HG03039 (cell line): Measurements from ENCODE around the gene SH3GL1.

Experiments
- ATAC-seq: cut with Tn5 transposase; IDR thresholded peaks from one replicate; pipeline ENCODE4 v1.9.1; 2021; ENCODE audit warnings: mild to moderate bottlenecking, moderate library complexity; ENCODE audit not compliant: unreplicated experiment

Gene SH3GL1

DNA sequence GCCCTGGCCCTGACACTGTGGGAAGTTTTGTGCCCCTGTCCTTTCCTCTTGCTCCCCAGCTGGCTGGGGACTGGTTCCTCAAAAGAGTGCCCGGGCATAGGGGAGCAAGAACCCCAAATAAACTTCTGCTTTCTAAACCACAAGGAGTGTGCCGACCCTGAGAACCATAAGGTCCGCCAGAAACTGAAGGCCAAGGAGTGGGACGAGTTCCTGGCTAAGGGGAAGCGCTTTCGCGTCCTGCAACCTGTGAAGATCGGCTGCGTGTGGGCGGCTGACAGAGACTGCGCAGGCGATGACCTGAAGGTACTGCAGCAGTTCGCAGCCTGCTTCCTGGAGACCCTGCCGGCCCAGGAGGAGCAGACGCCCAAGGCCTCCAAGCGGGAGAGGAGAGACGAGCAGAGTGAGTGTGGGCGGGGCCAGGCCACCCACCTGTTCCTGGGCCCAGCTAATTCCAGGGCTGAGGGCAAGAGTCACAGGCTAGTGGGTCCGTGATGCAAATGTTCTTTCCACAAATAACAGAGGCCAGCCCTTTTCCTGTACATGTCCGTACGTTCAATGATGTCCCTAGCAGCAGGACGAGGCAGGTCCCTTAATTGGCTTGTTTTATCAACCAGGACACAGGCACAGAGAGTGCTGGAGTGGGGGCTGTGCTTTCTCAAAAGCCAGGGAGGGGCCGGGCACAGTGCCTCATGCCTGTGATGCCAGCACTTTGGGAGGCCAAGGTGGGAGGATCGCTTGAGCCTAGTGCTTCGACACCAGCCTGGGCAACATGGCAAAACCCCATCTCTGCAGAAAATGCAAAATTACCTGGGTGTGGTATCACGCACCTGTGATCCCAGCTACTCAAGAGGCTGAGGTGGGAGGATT lies 31.7 kb upstream of the SH3GL1 start:
- no peak for ATAC-seq

DNA sequence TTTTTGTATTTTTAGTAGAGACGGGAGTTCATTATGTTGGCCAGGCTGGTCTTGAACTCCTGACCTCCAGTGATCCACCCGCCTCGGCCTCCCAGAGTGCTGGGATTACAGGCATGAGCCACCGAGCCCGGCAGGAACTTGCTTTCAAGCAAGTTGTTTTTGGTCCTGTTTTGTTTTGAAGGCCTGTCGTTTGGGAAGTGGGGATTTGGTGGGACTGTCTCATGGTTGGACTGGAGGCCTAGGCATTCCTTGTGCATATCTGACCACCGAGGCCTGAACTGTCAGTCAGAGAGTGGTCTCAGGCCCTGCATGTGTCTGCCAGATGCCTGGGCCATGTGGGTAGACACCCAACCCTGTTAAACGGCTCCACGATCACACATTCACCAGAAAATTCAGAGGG lies 30.9 kb upstream of the SH3GL1 start:
- no peak for ATAC-seq

DNA sequence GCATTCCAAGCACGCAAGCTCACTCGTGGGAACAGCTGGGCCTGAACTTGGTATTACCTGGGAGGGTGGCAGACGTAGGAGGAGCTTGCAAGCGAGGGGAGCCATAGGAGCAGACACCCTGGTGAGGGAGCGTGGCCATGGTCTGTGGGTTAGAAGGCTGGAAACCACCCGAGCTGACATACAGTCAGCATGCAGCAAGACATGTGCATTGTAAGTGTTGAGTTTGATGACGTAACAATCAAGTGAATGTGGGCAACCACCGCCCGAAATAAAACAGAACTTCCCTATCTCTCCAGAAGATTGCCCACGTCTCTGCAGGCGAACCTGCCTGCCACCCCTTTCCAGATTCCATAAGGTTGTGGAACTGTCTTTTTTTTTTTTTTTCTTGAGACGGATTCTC lies 30.4 kb upstream of the SH3GL1 start:
- ATAC-seq, result no peak

DNA sequence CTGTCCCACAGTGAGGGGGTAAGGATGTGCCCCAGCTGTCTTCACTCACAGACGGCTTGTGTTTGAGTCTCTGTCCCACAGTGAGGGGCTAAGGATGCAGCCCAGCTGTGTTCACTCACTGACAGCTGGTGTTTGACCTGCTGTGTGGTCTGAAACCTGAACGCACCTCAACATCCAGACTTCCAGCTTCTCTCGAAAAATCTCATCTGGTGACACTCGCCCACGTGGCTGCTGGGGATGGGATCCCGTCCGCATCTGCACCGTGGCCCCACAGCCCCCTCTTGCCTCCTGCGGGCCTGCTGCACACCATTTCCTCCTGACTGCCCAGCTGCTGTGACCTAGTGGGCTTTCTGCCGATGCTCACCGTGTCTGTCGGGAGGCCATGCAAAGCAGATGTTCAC lies 29.4 kb upstream of the SH3GL1 start:
- no peak for ATAC-seq

DNA sequence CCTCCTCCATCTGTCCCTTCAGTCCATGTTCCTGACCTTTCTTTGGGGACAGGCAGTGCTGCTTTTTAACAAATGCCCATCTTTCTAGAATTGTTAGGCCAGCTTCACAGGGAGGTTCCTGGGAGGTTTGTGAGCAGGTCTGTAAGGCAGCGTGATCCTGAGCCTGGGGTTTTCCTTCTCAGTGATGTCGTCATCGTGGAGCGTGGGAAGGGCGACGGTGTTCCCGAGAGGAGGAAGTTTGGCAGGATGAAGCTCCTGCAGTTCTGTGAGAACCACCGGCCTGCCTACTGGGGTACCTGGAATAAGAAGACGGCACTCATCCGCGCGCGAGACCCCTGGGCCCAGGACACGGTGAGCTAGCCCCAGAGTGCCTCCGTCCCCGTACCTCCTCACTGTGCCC lies 28.9 kb upstream of the SH3GL1 start:
- no peak for ATAC-seq

DNA sequence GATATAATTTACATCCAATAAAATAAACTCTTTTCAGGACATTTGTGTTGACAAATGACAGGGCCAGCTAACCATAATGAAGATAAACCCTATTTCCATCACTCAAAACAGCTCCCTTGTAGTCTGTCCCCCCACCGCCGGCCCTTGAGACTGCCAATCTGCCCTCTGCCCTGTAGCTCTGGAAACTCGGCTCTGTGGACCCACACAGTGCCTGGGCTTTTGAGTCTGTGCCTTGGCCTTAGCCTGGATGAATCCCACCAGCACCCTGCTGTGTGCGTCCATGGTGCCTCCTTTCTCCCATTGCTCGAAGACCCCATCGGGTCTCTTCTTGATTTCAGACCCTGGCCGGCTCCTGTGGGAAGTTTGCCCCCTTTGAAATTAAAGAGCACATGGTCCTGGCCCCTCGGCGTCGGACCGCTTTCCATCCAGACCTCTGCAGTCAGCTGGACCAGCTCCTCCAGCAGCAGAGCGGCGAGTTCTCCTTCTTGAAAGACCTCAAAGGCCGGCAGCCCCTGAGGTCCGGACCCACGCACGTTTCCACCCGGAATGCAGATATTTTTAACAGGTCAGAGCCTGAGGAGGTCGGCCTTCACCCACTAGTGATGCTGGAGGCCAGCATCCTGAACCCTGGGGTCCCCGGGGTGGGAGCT lies 28.1 kb upstream of the SH3GL1 start:
- no peak for ATAC-seq

DNA sequence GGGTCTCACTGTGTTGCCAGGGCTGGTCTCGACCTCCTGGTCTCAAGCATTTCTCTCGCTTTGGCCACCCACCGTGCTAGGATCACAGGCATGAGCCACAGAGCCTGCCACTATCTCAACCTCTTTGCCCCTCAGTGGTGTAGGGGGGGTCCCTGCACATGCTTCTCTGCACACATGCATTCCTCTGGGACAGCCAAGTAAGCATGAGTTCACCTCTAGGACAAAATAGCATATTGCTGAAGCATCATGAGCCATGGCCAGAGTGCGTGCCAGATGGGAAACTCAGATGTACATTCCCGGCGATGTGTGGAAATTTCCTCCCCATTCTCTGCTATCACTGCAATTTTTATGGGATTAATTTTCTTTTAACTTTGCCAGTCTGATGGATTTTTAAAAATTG lies 25.2 kb upstream of the SH3GL1 start:
- ATAC-seq, result no peak

DNA sequence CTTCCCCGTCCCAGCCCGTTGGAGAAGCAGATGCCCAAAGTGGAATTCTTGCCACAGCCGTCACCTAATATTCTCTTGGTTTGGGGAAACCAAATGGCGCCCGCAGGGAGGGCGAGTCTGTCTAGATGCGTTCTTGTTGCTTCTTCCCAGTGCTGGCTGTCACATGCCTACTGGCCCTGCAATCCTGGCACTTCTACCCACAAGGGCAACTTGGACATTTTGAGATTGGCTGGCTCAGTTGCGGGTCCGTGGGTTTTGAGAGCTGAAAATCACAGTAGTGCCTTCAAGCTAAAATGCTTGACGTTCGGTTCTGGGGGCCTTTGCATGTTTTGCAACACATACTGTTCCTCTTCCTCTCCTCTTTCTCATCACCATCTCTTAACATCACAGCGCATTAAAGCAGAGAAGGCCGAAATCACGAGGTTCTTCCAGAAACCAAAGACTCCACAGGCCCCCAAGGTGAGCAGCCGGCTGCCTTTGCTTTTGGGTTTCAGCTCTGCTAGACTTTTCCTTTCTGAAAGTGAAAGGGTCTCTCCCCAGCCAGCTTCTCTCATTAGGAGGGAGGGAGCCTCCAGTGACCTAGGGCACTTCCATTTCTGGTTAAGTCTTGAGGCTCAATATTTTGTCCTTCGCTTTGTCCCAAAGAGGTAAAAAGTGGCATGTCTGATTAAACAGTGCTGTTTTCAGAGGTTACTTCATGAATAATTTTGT lies 23.2 kb upstream of the SH3GL1 start:
- no peak for ATAC-seq

DNA sequence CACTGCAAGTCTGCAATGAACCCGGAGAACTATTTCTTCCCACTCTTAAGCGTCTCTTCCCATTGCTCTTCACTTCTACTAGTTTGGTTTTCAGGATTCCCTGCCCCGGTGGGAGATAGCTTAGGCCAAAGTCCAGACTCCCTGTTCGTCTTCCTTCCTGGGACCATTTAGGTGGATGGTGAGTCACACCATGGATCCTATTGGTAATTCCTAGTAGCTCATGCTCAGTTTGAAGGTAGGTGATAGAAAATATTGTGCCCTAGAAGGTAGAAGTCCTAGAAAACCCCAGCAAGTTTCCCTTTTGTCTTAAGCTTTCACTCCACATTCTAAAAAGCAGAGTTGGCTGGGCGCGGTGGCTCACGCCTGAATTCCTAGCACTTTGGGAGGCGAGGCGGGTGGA lies 15.9 kb upstream of the SH3GL1 start:
- no peak for ATAC-seq

DNA sequence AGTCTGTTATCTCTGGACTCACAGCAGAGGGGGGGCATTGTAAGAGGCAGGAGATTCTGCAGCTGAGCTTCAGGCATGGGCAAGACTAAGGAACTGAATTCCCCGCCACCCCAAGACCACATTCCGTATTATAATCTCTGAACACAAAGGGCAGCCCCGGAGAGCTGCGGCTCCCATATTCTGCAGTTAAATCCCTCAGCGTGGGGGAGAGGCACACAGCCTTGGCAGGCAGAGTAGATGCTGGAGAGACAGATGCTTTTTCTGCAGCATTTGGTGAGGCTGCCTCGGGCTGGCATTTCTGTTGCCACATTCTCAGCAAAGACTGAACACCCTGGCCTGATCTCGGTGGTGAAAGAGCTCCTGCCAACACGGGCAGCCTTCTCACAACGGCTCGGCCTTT lies 15.0 kb upstream of the SH3GL1 start:
- ATAC-seq, result no peak

DNA sequence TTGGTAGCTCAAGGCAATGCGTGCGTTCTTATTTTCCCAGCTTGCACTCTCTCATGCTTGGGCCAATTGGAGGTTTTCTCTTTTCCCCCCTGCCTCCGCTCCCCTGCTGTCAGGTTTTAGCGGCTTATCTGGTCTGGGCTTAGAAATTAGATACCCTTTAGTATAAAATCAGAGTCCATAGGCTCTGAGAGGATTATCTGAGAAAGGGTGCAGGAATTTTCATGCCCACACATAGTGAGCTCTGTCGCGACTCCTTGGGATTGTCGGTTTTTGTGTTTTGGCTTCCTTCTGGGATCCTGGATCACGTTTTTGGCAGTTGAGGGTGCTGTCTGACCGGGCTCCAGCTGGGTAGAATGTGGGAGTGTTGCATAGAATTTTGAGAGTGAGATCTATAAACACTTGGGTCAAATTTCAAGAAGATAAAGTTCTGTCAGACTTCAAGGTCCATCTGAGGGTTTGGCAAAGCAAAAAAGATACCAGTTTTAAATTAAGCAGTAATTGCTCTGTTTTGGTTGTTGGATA lies 14.5 kb upstream of the SH3GL1 start:
- ATAC-seq, result no peak

DNA sequence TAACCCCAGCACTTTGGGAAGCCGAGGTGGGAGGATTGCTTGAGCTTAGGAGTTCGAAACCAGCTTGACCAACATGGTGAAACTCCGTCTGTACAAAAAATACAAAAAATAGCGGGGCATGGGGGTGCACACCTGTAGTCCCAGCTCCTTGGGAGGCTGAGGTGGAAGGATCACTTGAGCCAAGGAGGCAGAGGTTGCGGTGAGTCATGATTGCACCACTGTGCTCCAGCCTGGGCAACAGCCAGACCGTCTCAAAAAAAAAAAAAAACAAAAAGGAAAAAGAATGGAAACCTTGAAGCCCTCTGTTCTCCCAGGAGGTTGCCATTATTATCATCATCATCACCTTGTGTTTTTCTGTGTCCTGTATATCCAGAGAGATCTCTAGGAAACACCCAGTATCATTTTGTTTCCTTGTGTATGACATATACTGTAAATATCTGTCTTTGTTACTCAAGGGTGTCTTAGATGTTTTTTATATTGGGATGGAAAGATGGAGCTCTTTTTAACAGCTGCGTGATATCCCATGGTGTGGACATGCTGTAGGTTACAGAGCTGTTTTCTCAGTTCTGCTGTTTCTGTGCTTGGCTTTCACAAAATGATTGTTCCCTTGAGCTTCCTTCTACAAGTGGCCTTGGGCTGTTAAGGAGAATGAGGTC lies 13.9 kb upstream of the SH3GL1 start:
- no peak for ATAC-seq

DNA sequence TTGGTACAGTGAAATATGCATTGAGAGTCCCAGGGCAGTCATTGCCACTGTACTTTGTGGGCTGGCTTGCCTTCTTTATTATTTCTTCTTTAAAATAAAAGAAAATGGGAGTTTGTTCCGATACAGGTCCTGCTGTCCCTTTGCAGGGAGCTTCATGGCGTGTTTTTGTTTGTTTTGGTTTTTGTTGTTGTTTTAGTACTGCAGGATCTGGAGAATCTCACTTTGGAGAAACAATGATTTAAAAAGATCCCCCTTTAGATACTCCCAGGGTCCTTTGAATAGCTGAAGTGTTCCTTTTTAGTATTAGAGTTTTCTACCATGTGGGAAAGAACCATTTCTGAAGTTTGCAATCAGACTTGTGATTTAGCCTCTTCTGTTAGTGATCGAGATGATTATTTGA lies 13.2 kb upstream of the SH3GL1 start:
- ATAC-seq, result no peak

DNA sequence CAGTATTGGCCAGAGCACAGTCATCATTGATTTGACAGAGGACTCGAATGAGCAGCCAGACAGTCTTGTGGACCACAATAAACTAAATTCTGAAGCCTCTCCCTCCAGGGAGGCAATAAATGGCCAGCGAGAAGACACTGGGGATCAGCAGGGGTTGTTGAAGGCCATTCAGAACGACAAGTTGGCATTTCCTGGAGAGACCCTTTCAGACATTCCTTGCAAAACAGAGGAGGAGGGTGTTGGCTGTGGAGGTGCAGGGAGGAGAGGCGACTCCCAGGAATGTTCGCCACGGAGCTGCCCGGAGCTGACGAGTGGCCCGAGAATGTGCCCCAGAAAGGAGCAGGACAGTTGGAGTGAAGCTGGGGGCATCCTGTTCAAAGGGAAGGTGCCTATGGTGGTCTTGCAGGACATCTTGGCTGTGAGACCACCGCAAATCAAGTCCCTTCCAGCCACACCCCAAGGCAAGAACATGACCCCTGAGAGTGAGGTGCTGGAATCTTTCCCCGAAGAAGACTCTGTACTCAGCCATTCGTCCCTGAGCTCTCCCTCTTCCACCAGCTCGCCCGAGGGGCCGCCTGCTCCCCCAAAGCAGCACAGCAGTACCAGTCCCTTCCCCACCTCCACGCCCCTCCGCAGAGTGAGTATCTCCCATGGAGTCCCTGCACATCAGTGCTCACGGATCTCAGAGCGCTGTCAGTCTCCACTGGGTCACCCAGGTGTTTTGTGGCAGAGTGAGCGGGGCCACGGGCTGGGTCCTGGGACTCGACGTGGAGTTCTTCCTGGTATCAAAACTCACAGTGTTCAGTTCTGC lies 9.0 kb upstream of the SH3GL1 start:
- ATAC-seq, result no peak

DNA sequence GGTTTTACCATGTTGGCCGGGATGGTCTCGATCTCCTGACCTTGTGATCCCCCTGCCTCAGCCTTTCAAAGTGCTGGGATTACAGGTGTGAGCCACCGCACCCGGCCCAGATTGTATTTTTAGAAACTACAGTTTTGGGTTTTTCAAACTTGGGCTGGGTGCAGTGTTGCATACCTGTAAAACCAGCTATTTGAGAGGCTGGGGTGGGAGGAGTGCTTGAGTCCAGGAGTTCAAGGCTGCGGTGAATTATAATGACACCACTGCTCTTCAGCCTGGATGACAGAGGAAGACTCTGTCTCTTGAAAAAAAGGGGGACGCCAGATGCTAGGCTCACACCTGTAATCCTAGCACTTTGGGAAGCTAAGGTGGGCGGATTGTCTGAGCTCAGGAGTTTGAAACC lies 6.3 kb upstream of the SH3GL1 start:
- ATAC-seq, result no peak

DNA sequence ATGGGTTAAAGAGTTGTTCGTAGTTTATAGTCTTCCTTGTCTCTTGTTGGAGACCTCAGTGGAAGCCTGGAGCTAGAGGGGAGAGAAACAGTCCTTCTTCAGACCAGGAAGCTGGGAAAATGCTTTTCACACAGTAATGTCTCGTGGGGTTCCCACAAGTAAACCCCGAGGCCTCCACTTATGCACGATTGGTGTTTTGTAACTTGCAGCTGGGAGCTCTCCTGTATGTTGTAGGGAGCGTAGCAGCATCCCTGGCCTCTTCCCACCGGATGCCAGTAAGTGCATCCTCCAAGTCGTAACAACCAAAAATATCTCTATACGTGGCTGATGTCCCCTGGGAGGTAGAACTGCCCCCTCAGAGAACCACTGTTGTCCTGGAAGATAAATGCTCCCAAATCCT lies 5.6 kb upstream of the SH3GL1 start:
- ATAC-seq, result no peak

DNA sequence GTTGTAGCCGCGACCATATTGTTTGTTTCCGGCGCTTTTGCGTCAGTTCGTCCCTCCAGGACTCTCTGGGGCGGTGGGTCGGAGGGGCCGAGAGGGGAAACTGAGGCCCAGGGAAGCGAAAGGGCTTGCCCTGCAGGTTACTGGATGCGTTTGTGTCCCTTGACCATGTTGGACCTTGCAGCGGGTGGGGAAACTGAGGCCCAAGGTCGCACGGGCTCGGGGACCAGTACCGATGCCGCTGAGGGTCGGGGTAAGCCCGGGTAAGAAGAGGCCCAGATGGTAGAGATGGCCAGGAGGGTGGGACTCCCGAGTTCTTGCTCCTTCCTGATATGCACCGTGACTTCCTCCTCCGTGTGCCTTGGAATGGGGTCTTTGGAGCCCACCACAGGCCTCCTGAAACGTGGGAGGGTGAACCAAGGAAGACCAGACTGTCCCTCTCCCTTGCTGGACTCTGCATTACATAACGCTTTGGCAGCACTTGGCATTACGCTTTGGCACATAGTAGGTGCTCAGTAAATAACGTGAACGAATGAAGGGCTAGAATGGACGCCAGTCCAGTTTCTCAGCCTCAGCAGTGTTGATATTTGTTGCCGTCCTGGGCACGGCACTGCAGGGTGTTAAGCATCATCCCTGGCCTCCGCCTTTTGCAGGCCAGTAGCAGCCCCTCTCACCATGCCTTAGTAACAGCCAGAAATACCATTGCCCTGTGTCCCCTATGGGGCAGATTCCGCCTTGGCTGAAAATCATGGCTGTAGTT lies 2.8 kb upstream of the SH3GL1 start:
- ATAC-seq, result no peak

DNA sequence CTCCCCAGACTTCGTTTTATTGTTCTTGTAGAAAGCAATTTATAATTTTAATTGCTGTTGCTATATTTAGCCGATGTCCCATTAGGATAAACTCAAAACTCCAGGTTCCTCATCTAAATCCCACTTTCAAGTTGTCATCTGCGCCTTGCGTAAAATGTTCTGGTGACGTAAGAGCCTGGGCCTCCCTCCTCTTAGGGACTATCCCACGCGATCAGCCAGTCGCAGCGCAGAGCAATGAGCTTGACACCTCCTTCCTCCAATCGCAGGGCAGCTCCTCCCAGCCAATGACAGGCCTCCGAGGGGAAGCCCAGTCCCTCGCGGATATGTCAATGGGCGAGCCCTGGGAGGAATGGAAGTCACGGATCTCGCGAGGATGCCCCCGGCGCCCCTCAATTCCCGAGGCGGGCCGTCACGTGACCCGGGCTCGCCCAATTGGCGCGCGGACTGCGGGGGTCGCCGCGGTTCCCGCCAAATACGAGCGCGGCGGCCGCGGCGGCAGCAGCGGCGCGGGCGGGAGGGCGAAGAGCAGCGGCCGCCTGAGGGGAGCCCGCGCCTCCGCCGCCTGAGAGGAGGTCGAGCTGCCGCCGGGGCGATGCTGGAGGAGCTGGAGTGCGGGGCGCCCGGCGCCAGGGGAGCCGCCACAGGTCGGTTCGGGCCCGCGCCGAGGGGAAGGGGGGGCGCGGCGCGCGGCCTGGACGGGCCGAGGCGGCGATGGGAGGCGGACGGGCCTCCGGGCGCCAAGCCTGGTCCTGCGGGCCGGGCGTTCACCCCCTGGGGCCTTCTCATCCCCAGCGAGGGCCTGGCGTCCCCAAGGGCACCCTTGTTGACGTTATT lies 2.0 kb upstream of the SH3GL1 start, which contains the start of gene CHAF1A:
Gene CHAF1A, plus strand, starts transcription at position 470 of the 834 bp plus-strand sequence. Its CDS starts 123 bp downstream, at position 593.
- ATAC-seq, result peak; percentile 62

DNA sequence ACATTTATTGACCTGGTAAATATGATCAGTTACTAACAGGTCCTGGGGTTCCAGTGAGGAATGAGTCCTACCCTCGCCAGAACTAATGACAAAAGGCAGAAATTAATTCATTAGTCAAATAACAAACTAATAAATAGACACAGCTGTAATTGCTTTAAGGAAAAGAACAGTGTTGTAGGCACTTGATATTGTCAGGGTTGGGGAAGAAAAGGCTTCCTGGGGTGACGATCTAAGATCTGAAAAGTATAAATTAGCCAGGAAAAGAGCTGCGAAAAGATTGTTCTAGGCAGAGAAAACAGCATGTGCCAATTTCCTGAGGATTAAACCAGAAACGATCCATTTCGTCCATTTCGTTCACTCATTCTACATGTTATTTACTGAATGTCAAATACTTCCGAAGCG lies 1.4 kb upstream of the SH3GL1 start:
- ATAC-seq, result no peak
